Activated naive CD8-positive, alpha-beta T cell treated with anti-CD3 and anti-CD28 coated beads, Interleukin-2, amount 10 ng/mL, durations not matched to agents 7 days and 5 days (primary cell): ENCODE measurements around the gene BMERB1. TPM values are rescaled to one million over a fixed set of nuclear protein-coding genes. Genes with fewer than 3 reads are reported as not detected.
"Not testable (repeated sequence)": the region's sequence is repeated elsewhere in the genome, so short reads cannot be mapped to it uniquely, and the experiment has no call there.

Source experiments
- ATAC-seq: fragments of 150-1000 bp; cut with Tn5 transposase; one replicate; pipeline ENCODE4 v1.10.0; 2021; ENCODE audit warnings: low read depth, moderate library complexity
- POLR2A ChIA-PET: fragments of 350-600 bp; sonication (Branson Sonifier 250); formaldehyde crosslinking; loops from one replicate; lab custom pipeline; 2021; ENCODE audit warnings: antibody characterized with exemption; lab: Charles Lee
- DNase-seq: peaks from one replicate; pipeline ENCODE4 v3.0.0; 2021
- H3K27ac Mint-ChIP-seq: one replicate; pipeline ENCODE4 v1.8.0; 2022; ENCODE audit warnings: mild to moderate bottlenecking, mixed read lengths
- H3K27me3 Mint-ChIP-seq: one replicate; pipeline ENCODE4 v1.8.0; 2022; ENCODE audit warnings: mild to moderate bottlenecking, moderate library complexity, mixed read lengths
- H3K36me3 Mint-ChIP-seq: one replicate; pipeline ENCODE4 v1.8.0; 2021; ENCODE audit warnings: mild to moderate bottlenecking, mixed read lengths
- H3K4me1 Mint-ChIP-seq: one replicate; pipeline ENCODE4 v1.8.0; 2021; ENCODE audit warnings: mixed read lengths
- H3K4me3 Mint-ChIP-seq: one replicate; pipeline ENCODE4 v1.8.0; 2022; ENCODE audit warnings: mild to moderate bottlenecking, moderate library complexity, mixed read lengths
- H3K9me3 Mint-ChIP-seq: one replicate; pipeline ENCODE4 v1.8.0; 2021; ENCODE audit warnings: mixed read lengths
- total RNA-seq, 2 experiments: library from RNA; stranded (reverse); gene quantifications; one replicate each; pipeline ENCODE4 v1.2.3, GENCODE V29; 2021

The BMERB1 gene
- total RNA-seq, 2 experiments from 2014 or later = 3.7 to 4.1 TPM

DNA sequence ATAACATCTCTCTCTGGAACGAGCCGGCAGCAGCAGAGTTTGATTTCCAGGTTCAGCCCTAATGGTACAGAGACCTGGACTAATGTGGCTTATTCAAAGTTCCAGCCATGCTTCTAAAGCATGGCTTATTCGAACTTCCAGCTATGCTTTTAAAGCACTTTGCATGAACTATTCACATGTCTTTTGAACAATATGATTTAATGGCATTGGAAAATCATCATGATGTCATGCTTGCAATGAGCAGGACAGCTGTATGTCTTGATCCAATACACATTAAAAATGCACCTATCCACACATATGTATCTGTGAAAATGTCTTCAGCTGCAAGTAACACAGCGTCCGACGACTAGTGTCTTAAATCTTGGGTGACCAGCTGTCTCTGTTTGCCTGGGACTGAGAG lies 122.9 kb downstream of the BMERB1 start:
- DNase-seq = no peak
- Mint-ChIP-seq H3K4me1 (no peaks in the 10 kb centered on the region), H3K36me3 (no peaks in the 10 kb centered on the region), H3K9me3 (no peaks in the 10 kb centered on the region), H3K4me3 (no peak overlapping the region), H3K27me3 (no peaks in the 10 kb centered on the region), H3K27ac (no peak overlapping the region)
- POLR2A ChIA-PET = no interaction called here
- ATAC-seq = no peak

DNA sequence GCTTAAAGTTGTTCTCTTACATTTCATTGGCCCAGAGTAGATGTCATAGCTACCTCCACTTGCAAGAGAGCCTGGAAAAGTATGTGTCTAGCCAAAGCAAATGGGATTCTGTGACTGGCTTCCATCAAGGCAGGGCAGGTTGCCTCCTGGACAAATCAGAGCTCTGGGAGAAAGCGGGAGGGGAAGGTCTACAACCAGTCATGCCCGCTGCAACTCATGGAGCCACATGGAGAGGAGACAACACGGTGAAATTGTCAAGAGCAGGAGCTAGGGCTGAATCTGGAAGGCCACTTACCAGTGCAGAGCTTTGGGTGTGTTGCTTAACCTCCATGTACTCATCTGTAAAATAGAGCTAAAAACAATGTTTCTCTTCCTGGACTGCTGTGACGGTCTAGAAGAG lies 124.8 kb downstream of the BMERB1 start:
- Mint-ChIP-seq H3K4me3 (no peak overlapping the region), H3K27ac (no peak overlapping the region), H3K4me1 (no peaks in the 10 kb centered on the region), H3K9me3 (peaks cover 4% of the 10 kb centered on the region), H3K27me3 (no peaks in the 10 kb centered on the region), H3K36me3 (peaks cover 2% of the 10 kb centered on the region)
- DNase-seq (no peak), ATAC-seq (no peak)
- POLR2A ChIA-PET = no interaction called here

GRCh38 chr16:15564604-15565339 lies 130.4 kb downstream of the BMERB1 start:
- ATAC-seq (no peak), DNase-seq (no peak)
- Mint-ChIP-seq H3K4me3 (no peak overlapping the region), H3K36me3 (peaks cover 2% of the 10 kb centered on the region), H3K9me3 (peaks cover 7% of the 10 kb centered on the region), H3K27me3 (no peaks in the 10 kb centered on the region), H3K4me1 (no peaks in the 10 kb centered on the region), H3K27ac (no peak overlapping the region)
- POLR2A ChIA-PET = no interaction called here

DNA sequence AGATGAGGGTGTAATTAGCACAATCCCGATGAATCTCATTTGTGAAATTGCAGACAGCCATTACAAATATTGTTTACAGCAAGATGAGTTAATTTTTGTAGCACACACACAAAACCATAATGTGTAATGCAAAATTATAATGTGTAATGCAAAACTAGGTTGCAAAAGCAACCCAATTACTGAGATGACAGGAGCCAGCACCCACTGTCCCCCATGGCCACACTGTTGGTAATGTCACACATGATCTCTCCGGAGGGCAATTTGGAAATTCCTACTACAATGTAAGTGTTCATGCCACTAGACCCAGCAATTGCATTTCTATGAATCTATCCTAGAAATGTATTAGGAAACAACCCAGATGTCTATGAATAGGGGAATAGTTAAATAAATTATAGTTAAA lies 131.7 kb downstream of the BMERB1 start:
- H3K9me3 Mint-ChIP-seq = peaks cover 9% of the 10 kb centered on the region
- H3K27me3 Mint-ChIP-seq = no peaks in the 10 kb centered on the region
- no peak overlapping the region for H3K27ac Mint-ChIP-seq
- no peak for ATAC-seq
- POLR2A ChIA-PET = no interaction called here
- peaks cover 2% of the 10 kb centered on the region for H3K36me3 Mint-ChIP-seq
- no peaks in the 10 kb centered on the region for H3K4me1 Mint-ChIP-seq
- no peak for DNase-seq
- H3K4me3 Mint-ChIP-seq = no peak overlapping the region

DNA sequence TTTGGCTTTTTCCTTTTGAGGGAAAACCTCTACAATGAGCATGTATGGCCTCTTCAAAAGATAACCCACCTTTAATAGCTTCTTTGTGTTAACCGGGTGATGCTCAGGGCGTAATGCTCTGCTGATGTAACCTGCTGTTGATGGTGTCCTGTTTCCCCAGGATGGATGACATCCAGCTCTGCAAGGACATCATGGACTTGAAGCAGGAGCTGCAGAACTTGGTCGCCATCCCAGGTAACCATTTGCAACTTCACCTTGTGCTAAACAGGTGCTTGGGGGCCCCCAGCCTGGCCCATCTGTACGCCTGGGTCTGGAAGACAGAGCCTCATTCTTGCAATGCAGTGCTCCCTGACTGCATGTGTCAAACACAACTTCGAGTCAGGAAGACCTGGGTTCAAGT lies 133.4 kb downstream of the BMERB1 start:
- Mint-ChIP-seq H3K27me3 (no peaks in the 10 kb centered on the region), H3K4me1 (no peaks in the 10 kb centered on the region), H3K27ac (no peak overlapping the region), H3K9me3 (peaks cover 13% of the 10 kb centered on the region), H3K36me3 (peaks cover 4% of the 10 kb centered on the region), H3K4me3 (no peak overlapping the region)
- DNase-seq (no peak), ATAC-seq (no peak)
- POLR2A ChIA-PET = no interaction called here

DNA sequence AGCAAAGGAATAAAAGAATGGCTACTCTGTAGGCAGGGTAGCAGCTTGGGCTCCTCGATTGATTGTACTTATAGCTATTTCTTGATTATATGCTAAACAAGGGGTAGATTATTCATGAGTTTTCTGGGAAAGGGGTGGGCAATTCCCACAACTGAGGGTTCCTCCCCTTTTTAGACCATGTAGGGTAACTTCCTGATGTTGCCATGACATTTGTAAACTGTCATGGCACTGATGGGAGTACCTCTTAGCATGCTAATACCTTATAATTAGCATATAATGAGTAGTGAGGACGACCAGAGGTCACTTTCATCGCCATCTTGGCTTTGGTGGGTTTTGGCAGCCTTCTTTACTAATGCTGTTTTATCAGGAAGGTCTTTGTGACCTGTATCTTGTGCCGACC lies 136.3 kb downstream of the BMERB1 start:
- DNase-seq, H3K4me3 Mint-ChIP-seq, H3K4me1 Mint-ChIP-seq, H3K27ac Mint-ChIP-seq, ATAC-seq, H3K27me3 Mint-ChIP-seq, H3K36me3 Mint-ChIP-seq: not testable (repeated sequence)
- H3K9me3 Mint-ChIP-seq = peaks cover 11% of the 10 kb centered on the region
- POLR2A ChIA-PET = interaction anchor here (0.5 kb wide), 1 partner anchor 82 kb away, joined by 3 read pairs; no protein-coding TSS in a partner anchor

DNA sequence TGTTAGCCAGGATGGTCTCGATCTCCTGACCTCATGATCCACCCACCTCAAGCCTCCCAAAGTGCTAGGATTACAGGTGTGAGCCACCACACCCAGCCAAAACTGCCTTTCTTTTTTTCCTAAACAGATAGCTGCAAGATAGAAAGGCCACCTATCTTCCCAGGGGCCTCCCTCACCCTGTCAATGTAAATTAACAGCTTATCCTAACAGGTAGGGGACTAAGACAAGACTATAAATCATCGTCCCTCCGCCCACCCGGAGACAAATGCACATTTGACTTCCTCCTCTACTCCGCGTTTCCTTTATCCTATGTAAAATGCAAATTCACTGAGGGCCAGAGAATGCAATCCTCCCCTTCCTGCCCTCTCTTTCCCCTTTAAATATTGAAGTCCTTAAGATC lies 137.2 kb downstream of the BMERB1 start:
- Mint-ChIP-seq H3K4me3 (no peak overlapping the region), H3K9me3 (peaks cover 11% of the 10 kb centered on the region), H3K27me3 (no peaks in the 10 kb centered on the region), H3K27ac (no peak overlapping the region), H3K36me3 (peaks cover 2% of the 10 kb centered on the region), H3K4me1 (peaks cover 2% of the 10 kb centered on the region)
- DNase-seq = no peak
- ATAC-seq = no peak
- POLR2A ChIA-PET = no interaction called here

DNA sequence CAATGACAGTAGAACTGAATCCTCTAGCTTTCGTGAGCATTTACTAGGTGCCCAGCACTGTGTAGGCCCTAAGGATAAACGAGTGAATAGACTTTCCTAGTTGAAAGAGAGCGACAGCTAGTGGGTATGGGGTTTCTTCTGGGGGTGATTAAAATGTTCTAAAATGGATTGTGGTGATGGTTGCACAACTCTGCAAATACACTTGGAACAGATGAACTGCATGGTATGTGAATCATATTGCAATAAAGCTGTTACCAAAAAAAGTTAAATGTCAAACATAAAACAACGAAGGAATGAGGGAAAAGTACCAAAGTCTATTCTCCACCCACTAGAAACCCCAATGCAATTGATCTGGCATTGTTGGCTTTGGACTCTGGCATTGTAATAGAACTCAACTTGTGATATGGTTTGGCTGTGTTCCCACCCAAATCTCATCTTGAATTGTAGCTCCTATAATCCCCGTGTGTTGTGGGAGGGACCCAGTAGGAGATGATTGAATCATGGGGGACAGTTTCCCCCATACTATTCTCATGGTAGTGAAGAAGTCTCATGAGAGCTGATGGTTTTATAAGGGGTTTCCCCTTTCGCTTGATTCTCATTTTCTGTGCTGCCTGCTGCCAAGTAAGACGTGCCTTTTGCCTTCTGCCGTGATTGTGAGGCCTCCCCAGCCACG lies 138.1 kb downstream of the BMERB1 start:
- no peaks in the 10 kb centered on the region for H3K27me3 Mint-ChIP-seq
- H3K27ac Mint-ChIP-seq = no peak overlapping the region
- H3K4me3 Mint-ChIP-seq = no peak overlapping the region

GRCh38 chr16:15573274-15573895 lies 139.0 kb downstream of the BMERB1 start:
- no peak for DNase-seq
- POLR2A ChIA-PET = no interaction called here
- Mint-ChIP-seq H3K36me3 (peaks cover 8% of the 10 kb centered on the region), H3K9me3 (peaks cover 15% of the 10 kb centered on the region), H3K4me3 (no peak overlapping the region), H3K4me1 (peaks cover 2% of the 10 kb centered on the region), H3K27ac (no peak overlapping the region), H3K27me3 (no peaks in the 10 kb centered on the region)
- ATAC-seq = no peak

More for the DNA sequence above, 138.1 kb downstream of the BMERB1 start:
- no peak for DNase-seq
- Mint-ChIP-seq H3K9me3 (peaks cover 12% of the 10 kb centered on the region), H3K4me1 (peaks cover 2% of the 10 kb centered on the region), H3K36me3 (peaks cover 5% of the 10 kb centered on the region)
- POLR2A ChIA-PET = no interaction called here
- ATAC-seq = no peak

- H3K9me3 Mint-ChIP-seq = peaks cover 15% of the 10 kb centered on the region
- H3K27ac Mint-ChIP-seq, H3K36me3 Mint-ChIP-seq, ATAC-seq, POLR2A ChIA-PET, DNase-seq, H3K27me3 Mint-ChIP-seq, H3K4me3 Mint-ChIP-seq, H3K4me1 Mint-ChIP-seq: not testable (repeated sequence)
Measured at GRCh38 chr16:15573896-15574613, 139.7 kb downstream of the BMERB1 start.

- Mint-ChIP-seq H3K27ac (no peak overlapping the region), H3K4me3 (no peak overlapping the region), H3K36me3 (peaks cover 8% of the 10 kb centered on the region), H3K4me1 (peaks cover 2% of the 10 kb centered on the region), H3K9me3 (peaks cover 12% of the 10 kb centered on the region), H3K27me3 (no peaks in the 10 kb centered on the region)
- ATAC-seq = no peak
- POLR2A ChIA-PET = no interaction called here
- no peak for DNase-seq
Measured at GRCh38 chr16:15574614-15574948, 140.2 kb downstream of the BMERB1 start.

DNA sequence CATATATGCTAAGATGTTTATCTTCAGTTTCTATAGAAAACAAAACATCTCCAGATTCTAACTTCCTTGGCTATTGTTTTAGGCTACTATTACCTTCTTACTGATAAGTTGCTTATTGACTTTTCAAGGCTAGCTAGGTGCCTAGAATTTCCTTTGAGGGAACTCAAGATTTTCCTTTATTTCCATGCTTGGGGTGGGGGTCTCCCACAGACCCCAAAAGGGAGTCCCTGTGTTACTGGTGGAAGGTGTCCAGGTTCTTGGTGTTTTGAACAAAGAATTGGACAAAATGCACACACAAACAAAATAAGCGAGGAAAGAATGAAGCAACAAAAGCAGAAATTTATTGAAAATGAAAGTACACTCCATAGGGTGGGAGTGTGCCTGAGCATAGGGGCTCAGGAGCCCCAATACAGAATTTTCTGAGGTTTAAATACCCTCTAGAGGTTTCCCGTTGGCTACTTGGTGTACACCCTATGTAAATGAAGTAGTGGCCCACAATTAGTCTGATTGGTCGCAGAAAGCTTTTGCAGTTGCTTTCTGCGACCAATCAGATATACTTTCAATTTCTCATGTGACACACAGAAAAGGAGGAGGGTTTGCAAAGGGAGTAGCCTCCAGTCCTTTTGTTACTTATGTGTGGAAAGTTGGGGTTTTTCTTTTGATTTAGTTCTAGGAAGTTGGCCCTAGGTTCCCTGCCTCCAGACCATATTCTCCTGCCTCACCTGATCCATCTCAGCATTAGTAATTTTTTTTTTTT lies 141.1 kb downstream of the BMERB1 start:
- POLR2A ChIA-PET = no interaction called here
- no peaks in the 10 kb centered on the region for H3K27me3 Mint-ChIP-seq
- H3K9me3 Mint-ChIP-seq = peaks cover 11% of the 10 kb centered on the region
- H3K4me1 Mint-ChIP-seq = peaks cover 2% of the 10 kb centered on the region
- no peak for DNase-seq
- H3K27ac Mint-ChIP-seq = peak overlapping the region; percentile 26
- no peak overlapping the region for H3K4me3 Mint-ChIP-seq
- no peak for ATAC-seq
- H3K36me3 Mint-ChIP-seq = peaks cover 8% of the 10 kb centered on the region
